Motor neuron (in vitro differentiated cells): ENCODE results near the gene CCDC141. TPM values are rescaled to one million over a fixed set of nuclear protein-coding genes. Genes with fewer than 3 reads are reported as not detected.
"Not testable (repeated sequence)": the region's sequence is repeated elsewhere in the genome, so short reads cannot be mapped to it uniquely, and the experiment has no call there.

Source experiments
- ATAC-seq, 8 experiments: fragments of 200-7000 bp; cut with Tn5 transposase; replicated peaks in 6 of 8; 2 replicates each; pipeline ENCODE4 v1.8.0; 2021; ENCODE audit warnings: mild to moderate bottlenecking in 8 of 8, moderate library complexity in 8 of 8
- H3K27ac ChIP-seq, 2 donors: fragments of 250-450 bp; sonication (Bioruptor Pico); 2 replicates each; pipeline ENCODE4 v1.9.0; 2021; ENCODE audit warnings: antibody characterized with exemption in 2 of 2, mild to moderate bottlenecking in 2 of 2, moderate library complexity in 1 of 2
- H3K4me1 ChIP-seq, 2 donors: fragments of 250-450 bp; sonication (Bioruptor Pico); replicated peaks in 1 of 2; 2 replicates each; pipeline ENCODE4 v1.6.1; 2021; ENCODE audit warnings: antibody characterized with exemption in 2 of 2, mild to moderate bottlenecking in 2 of 2, moderate library complexity in 1 of 2
- H3K4me3 ChIP-seq, 5 donors: fragments of 250-450 bp; sonication (Bioruptor Pico); 2 replicates each; pipeline ENCODE4 v1.9.0; 2021; ENCODE audit warnings: antibody characterized with exemption in 5 of 5, mild to moderate bottlenecking in 5 of 5, moderate library complexity in 4 of 5
- WGBS, 10 experiments: fragments of 450-650 bp; shearing (Covaris generic); methylation state at CpG; one replicate each; pipeline ENCODE4 v1.0.0; 2022; 5-methylcytosine and 5-hydroxymethylcytosine counted together
- in situ Hi-C, 9 experiments: fragments of 400-800 bp; cut with MboI; loops; one replicate each; pipeline ENCODE4 v1.15.0; 2021; ENCODE audit warnings: low sequenced_read_pairs in 9 of 9, low pct_unique_long_range_greater_than_20kb in 2 of 9; ENCODE audit not compliant: unreplicated experiment in 9 of 9
- total RNA-seq, 8 experiments: library from RNA; unstranded; fragments of 300-600 nt; gene quantifications; 2 replicates each; pipeline versions ENCODE4 v1.2.3 to v1.2.4, GENCODE V29; 2022

The CCDC141 gene
- total RNA-seq, 8 experiments from 2014 or later = under 0.01 to 0.38 (median 0.17) TPM; not detected in 2

- no peak overlapping the region for H3K27ac ChIP-seq
- 0 to 83% (median 80%) methylated on average over 1 to 2 of the region's 2 CpGs; no CpG with 5 or more reads in 7 of the 10 experiments for WGBS, 10 experiments
- H3K4me3 ChIP-seq = no peak overlapping the region
- in situ Hi-C loops = no loop called here
- no peaks in the 10 kb centered on the region for H3K4me1 ChIP-seq
- no peak for ATAC-seq
These were observed 56.1 kb downstream of the CCDC141 start for GRCh38 chr2:178993788-178994187.

DNA sequence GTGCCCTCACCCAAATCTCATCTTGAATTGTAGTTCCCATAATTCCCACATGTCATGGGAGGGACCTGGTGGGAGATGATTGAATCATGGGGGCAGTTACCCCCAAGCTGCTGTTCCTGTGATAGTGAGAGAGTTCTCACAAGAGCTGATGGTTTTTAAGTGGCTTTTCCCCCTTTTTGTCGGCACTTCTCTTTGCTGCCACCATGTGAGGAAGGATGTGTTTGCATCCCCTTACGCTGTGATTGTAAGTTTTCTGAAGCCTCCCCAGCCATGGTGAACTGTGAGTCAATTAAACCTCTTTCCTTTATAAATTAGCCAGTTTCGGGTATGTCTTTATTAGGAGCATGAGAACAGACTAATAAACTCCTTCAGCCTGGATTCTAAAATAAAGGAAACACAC, 57.2 kb downstream of the CCDC141 start:
- 17 to 80% (median 75%) methylated on average over 1 to 3 of the region's 3 CpGs; no CpG with 5 or more reads in 3 of the 10 experiments for WGBS, 10 experiments
- ATAC-seq, H3K27ac ChIP-seq, H3K4me1 ChIP-seq, H3K4me3 ChIP-seq, in situ Hi-C loops: not testable (repeated sequence)

DNA sequence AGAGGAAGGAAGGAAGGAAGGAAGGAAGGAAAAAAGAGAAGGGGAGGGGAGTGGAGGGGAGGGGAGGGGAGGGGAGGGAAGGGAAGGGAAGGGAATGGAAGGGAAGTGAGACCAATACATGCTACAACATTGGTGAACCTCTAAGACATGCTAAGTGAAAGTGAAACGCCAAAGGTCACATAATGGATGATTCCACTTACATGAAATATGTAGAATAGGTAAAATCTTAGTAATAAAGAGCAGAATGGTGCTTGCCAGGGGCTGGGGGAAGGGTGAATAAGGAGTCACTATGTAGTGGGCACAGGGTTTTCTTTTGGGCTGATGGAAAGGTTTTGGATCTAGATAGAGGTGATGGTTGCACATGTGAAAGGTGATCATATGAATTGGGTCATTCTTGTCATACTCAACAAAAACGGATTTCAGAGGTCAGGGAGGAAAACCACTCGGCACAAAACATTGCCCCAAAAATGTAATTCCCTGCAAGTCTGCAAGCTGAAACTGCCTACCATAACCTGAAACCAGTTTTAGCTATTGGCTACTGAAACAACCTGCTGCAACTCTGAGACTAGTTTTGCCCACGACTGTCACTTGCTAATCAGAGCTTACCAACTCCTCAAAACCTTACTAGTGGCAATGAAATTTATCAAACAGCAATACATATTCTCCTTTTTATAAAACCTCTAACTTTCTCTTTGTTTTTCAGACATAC, 59.2 kb downstream of the CCDC141 start:
- Histone ChIP-seq H3K27ac (no peak overlapping the region), H3K4me1 (no peaks in the 10 kb centered on the region), H3K4me3 (no peak overlapping the region)
- WGBS, 10 experiments = 0 to 90% (median 69%) methylated on average over 1 to 3 of the region's 4 CpGs; no CpG with 5 or more reads in 2 of the 10 experiments
- in situ Hi-C loops = no loop called here
- ATAC-seq = no peak

GRCh38 chr2:178989424-178989823, 60.5 kb downstream of the CCDC141 start:
- H3K4me1 ChIP-seq, H3K27ac ChIP-seq, H3K4me3 ChIP-seq, in situ Hi-C loops, ATAC-seq: not testable (repeated sequence)
- 35 to 95% (median 83%) methylated on average over 1 of the region's 1 CpG; no CpG with 5 or more reads in 3 of the 10 experiments for WGBS, 10 experiments

GRCh38 chr2:178982652-178983051, 67.3 kb downstream of the CCDC141 start:
- H3K27ac ChIP-seq, in situ Hi-C loops, H3K4me3 ChIP-seq, H3K4me1 ChIP-seq, ATAC-seq: not testable (repeated sequence)
- WGBS, 10 experiments = no CpG with 5 or more reads among the region's 10 CpGs

DNA sequence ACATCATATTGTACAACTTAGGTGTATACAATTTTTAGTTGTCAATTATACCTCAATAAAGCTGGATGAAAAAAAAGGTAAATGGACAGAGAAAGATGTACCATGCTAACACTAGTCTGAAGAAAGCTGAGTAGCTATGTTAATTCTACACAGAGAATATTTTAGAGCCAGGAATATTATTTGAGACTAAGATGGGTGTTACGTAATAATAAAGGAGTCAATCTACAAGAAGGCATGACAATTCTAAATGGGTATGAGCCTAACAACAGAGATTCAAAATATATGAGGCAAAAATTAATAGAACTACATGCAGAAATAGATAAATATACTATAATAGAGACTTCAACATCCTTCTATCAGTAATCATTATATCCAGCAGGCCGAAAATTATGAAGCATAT, 69.1 kb downstream of the CCDC141 start:
- WGBS, 10 experiments = 0 to 100% (median 85%) methylated on average over 1 to 2 of the region's 2 CpGs
- Histone ChIP-seq H3K4me1 (no peaks in the 10 kb centered on the region), H3K27ac (no peak overlapping the region), H3K4me3 (no peak overlapping the region)
- no peak for ATAC-seq
- in situ Hi-C loops = no loop called here

- no peak overlapping the region for H3K4me3 ChIP-seq
- H3K4me1 ChIP-seq = no peaks in the 10 kb centered on the region
- H3K27ac ChIP-seq = no peak overlapping the region
- WGBS, 10 experiments = 0 to 100% (median 45%) methylated on average over 1 to 2 of the region's 2 CpGs; no CpG with 5 or more reads in 4 of the 10 experiments
- no peak for ATAC-seq
- in situ Hi-C loops = no loop called here
These were observed 71.3 kb downstream of the CCDC141 start for GRCh38 chr2:178978667-178979066.

GRCh38 chr2:178976351-178976750, 73.6 kb downstream of the CCDC141 start:
- 0 to 100% (median 84%) methylated on average over 1 to 2 of the region's 2 CpGs; no CpG with 5 or more reads in 1 of the 10 experiments for WGBS, 10 experiments
- H3K4me1 ChIP-seq = no peaks in the 10 kb centered on the region
- in situ Hi-C loops = no loop called here
- no peak for ATAC-seq
- no peak overlapping the region for H3K27ac ChIP-seq
- H3K4me3 ChIP-seq = no peak overlapping the region

- ATAC-seq = no peak
- no peaks in the 10 kb centered on the region for H3K4me1 ChIP-seq
- no peak overlapping the region for H3K27ac ChIP-seq
- H3K4me3 ChIP-seq = no peak overlapping the region
- in situ Hi-C loops = no loop called here
- 27 to 100% (median 87%) methylated on average over 2 to 4 of the region's 4 CpGs; no CpG with 5 or more reads in 1 of the 10 experiments for WGBS, 10 experiments
These were observed 87.0 kb downstream of the CCDC141 start for GRCh38 chr2:178962805-178963433.

- H3K4me3 ChIP-seq = no peak overlapping the region
- no peaks in the 10 kb centered on the region for H3K4me1 ChIP-seq
- WGBS, 10 experiments = 36 to 100% (median 80%) methylated on average over 1 of the region's 1 CpG; no CpG with 5 or more reads in 1 of the 10 experiments
- ATAC-seq = no peak
- no peak overlapping the region for H3K27ac ChIP-seq
- in situ Hi-C loops = no loop called here
These were observed 87.8 kb downstream of the CCDC141 start for GRCh38 chr2:178962152-178962551.

- no peak for ATAC-seq
- WGBS, 10 experiments = 7 to 92% (median 55%) methylated on average over 3 to 4 of the region's 4 CpGs; no CpG with 5 or more reads in 2 of the 10 experiments
These were observed 95.9 kb downstream of the CCDC141 start for GRCh38 chr2:178954049-178954448.

DNA sequence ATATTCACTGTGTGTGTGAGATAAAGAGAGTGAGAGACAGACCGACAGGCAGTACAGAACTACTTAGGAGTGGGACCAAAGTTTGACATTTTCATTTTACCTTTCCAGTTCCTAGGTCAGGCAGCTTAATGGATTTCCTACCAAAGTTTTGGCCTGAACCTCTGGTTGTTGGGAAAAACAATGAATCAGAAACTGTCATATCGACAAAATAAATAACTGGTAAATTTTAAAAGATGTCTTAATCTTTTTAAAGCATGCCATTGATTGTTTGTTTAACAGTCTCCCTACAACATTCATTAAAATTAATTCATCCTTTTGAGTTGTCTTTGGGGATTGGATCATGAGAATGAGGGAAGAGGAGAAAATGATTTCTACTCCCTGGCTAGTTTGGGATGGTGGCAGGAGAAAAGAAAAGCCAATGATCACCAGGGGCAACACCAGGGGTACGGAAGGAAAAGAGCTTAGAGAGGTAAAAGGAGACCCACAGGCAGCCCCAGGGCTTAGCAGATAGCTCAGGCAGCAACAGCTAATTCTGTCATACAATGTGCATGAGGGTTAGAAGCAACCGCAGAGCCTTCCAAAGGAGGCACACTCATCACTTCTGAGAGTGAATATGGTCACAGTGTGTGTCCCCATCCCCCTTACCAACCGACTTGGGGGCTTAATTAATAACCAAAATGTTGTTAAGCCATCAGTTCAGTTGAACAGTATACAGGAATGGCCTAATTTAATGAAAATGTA, 98.5 kb downstream of the CCDC141 start:
- WGBS, 10 experiments = 17 to 93% (median 65%) methylated on average over 1 to 3 of the region's 5 CpGs
- in situ Hi-C loops = no loop called here

More at GRCh38 chr2:178954049-178954448, 95.9 kb downstream of the CCDC141 start:
- in situ Hi-C loops = no loop called here
- no peak overlapping the region for H3K4me3 ChIP-seq
- H3K4me1 ChIP-seq = no peaks in the 10 kb centered on the region
- H3K27ac ChIP-seq = no peak overlapping the region

GRCh38 chr2:178949584-178949983, 100.4 kb downstream of the CCDC141 start:
- ATAC-seq = no peak
- Histone ChIP-seq H3K4me3 (no peak overlapping the region), H3K4me1 (no peaks in the 10 kb centered on the region), H3K27ac (no peak overlapping the region)
- WGBS, 10 experiments = 11 to 100% (median 86%) methylated on average over 1 to 4 of the region's 4 CpGs; no CpG with 5 or more reads in 1 of the 10 experiments
- in situ Hi-C loops = no loop called here

More for the DNA sequence above, 98.5 kb downstream of the CCDC141 start:
- no peak overlapping the region for H3K27ac ChIP-seq
- no peak for ATAC-seq
- H3K4me1 ChIP-seq = no peaks in the 10 kb centered on the region
- no peak overlapping the region for H3K4me3 ChIP-seq
